ENCODE results near the gene EXOC6.
"Not testable (repeated sequence)": the region's sequence is repeated elsewhere in the genome, so short reads cannot be mapped to it uniquely, and the experiment has no call there.

The EXOC6 gene

GRCh38 chr10:93080350-93081046 is 232.2 kb downstream of the EXOC6 start:
- no peak for DNase-seq (ENCODE audit: low read depth in 2 of 2)

DNA sequence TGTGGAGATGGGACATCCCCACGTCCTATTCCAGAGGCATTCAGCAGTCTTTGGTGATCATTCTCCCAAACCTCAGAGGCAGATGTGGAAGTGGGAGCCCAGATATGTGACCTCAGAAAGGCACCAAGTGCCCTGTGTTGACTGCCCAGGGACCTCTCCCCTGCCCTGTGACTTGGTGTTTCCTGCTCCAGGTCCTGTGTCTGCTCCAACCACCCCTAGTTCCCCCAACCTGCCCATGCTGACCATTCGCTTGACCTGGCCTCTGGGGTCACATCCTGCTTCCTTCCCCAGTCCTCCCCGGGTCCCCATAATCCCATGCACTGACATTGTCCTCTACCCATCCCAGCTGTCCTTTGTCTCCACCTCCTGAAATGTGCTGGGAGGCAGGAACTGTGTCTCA is 233.0 kb downstream of the EXOC6 start:
- no peak for DNase-seq (ENCODE audit: low read depth in 2 of 2)

DNA sequence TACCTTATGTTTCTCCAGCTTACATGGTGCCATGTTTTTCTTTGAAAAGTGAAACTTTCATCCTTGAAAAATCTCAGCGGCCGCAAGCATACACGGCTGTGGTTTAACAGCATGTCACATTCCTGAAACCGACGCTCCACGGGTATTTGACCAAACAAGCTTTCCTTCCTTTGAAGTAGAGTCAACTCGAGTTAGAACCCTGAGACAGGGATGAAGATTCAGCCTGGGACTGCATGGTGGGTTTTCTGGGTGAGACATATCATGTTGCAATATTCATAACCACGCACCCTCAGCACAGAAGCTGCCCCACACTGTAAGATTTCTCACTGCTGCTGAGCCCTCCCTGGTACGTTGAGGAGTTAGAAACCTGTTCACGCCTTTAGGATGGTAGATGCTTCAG is 233.5 kb downstream of the EXOC6 start:
- DNase-seq (ENCODE audit: low read depth in 2 of 2) = no peak

GRCh38 chr10:93083743-93084539 is 235.6 kb downstream of the EXOC6 start:
- no peak for DNase-seq (ENCODE audit: low read depth in 2 of 2)

- no peak for DNase-seq (ENCODE audit: low read depth in 2 of 2)
These were observed 237.0 kb downstream of the EXOC6 start for GRCh38 chr10:93085272-93085859.

DNA sequence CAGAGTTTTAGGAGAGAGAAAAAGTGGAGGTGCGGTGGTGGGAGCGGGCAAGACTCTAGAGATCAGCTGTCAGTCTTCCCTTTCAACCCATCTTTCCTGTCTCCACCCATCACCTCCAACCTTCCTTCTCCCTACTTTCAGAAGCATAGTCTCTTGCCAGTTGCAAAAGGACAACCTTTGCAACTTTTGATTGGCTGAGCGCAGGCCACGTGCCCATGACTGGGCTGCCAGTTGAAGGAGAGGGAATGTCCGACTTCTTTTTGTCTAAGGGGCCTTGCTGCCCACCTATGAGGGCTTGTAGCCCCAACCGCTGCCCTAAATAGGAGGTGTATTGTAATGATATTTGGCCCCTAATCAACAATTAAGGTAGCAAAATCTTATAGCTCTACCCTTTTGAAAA is 238.0 kb downstream of the EXOC6 start:
- DNase-seq (ENCODE audit: low read depth in 2 of 2) = no peak

- DNase-seq (ENCODE audit: low read depth in 2 of 2) = no peak
These were observed 239.5 kb downstream of the EXOC6 start for GRCh38 chr10:93087846-93088245.

DNA sequence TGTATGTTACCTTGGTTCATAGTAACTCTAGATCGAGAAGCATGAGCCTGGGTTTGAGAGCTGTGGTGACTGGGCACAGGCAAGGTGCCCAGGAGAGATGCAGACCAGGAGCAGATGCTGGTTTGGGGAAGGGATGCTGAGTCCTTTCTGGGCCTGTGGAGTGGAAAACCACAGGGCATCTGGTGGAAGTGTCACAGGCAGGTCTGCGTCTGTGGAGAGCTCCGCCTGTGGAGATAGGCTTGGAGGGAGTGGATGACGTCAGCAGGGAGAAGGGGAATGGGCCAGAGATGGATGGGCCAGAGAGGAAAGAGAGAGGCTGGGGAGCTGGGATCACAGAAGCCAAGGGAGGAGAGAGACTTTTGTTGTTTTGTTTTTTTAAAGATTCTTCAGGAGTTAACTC is 240.1 kb downstream of the EXOC6 start:
- DNase-seq (ENCODE audit: low read depth in 2 of 2) = no peak

DNA sequence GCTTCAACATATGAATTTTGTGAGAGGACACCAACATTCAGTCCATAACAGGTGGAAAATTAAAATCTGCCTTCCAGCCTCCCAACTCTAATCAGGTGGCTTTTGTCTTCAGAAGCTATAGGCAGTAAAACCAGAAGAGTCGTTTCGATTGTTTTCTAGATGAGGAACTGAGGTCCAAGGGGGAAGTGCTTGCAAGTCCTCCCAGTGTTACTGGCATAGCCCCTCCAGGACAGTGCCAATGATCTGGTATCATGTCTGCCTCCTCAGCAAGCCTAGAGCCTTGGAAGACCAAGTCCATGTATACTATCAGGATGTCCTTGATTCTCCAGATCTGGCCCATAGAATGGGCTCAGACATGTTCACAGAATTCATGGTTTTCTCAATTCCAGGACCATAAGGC is 242.3 kb downstream of the EXOC6 start:
- DNase-seq (ENCODE audit: low read depth in 2 of 2) = no peak

DNA sequence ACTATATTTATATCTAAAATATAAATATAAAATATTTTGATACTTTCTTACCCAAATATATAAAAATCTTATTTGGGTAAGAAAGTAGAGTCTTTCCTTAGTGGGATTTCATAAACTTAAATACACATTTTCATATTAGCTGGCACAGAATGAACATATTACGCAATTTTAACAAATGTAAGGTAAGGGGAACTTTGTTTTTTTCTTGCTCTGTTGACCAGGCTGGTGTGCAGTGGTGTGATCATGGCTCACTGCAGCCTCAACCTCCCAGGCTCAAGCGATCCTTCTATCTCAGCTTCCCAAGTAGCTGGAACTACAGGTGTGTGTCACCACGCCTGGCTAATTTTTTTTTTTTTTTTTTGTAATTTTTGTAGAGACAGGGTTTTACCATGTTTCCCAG is 243.6 kb downstream of the EXOC6 start:
- DNase-seq (ENCODE audit: low read depth in 2 of 2) = no peak

- DNase-seq (ENCODE audit: low read depth in 2 of 2) = no peak
These were observed 246.9 kb downstream of the EXOC6 start for GRCh38 chr10:93095225-93095624.

GRCh38 chr10:93096901-93097300 is 248.6 kb downstream of the EXOC6 start:
- no peak for DNase-seq (ENCODE audit: low read depth in 2 of 2)

DNA sequence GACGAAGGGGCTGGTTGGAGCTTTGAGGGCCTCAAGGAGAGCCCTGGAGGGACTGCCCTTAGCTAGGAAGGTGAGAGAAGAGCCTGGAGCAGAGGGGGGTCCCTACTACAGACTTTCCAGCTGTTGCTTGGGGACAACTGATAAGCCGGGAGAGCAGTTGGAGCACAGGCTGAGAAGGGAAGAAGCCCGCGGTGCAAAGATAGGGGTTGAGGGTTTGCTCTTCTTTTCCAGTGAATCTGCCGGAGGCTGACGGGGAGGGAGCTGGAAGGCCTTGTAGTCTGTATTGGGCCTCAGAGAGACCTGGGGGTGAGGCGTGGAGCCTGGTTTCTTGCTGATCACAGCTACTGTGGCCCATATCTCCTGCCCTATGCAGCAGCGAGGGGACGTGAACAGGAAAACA is 249.1 kb downstream of the EXOC6 start:
- no peak for DNase-seq (ENCODE audit: low read depth in 2 of 2)

DNA sequence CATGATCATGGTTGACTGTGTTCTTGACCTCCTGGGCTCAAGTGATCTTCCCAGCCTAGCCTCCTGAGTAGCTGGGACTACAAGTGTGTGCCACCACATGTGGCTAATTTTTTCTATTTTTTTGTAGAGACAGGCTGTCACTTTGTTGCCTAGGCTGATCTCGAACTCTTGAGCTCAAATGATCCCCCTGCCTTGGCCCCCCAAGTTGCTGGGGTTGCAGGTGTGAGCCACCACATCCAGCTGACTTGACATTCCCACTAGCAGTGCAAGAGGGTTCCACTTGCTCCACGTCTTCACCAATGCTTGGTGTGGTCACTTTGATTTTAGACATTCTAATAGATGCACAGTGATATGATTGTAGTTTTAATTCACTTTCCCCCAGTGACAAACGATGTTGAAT is 250.5 kb downstream of the EXOC6 start:
- DNase-seq (ENCODE audit: low read depth in 2 of 2) = no peak

DNA sequence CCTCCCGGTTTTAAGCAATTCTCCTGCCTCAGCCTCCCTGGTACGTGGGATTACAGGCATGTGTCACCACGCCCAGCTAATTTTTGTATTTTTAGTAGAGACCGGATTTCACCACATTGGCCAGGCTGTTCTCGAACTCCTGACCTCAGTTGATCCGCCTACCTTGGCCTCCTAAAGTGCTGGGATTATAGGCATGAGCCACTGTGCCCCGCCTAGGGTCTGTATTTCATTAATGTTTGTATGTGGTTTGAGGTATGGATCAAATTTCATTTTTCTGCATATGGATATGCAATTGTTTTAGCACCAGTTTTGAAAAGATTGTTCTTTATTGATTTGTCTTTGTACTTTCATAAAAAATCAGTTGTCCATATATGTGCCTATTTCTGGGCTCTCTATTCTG is 251.3 kb downstream of the EXOC6 start:
- DNase-seq (ENCODE audit: low read depth in 2 of 2) = no peak

GRCh38 chr10:93101148-93101547 is 252.8 kb downstream of the EXOC6 start:
- not testable (repeated sequence) for DNase-seq (ENCODE audit: low read depth in 2 of 2)

GRCh38 chr10:93103953-93104352 is 255.6 kb downstream of the EXOC6 start:
- no peak for DNase-seq (ENCODE audit: low read depth in 2 of 2)

- DNase-seq (ENCODE audit: low read depth in 2 of 2) = no peak
These were observed 258.3 kb downstream of the EXOC6 start for GRCh38 chr10:93106631-93107072.
